GM21360 (cell line): Measurements from ENCODE around the gene P3H1.

Experiments
- ATAC-seq: cut with Tn5 transposase; IDR thresholded peaks from one replicate; pipeline ENCODE4 v1.9.1; 2021; ENCODE audit warnings: mild to moderate bottlenecking, moderate library complexity; ENCODE audit not compliant: unreplicated experiment

The P3H1 gene

DNA sequence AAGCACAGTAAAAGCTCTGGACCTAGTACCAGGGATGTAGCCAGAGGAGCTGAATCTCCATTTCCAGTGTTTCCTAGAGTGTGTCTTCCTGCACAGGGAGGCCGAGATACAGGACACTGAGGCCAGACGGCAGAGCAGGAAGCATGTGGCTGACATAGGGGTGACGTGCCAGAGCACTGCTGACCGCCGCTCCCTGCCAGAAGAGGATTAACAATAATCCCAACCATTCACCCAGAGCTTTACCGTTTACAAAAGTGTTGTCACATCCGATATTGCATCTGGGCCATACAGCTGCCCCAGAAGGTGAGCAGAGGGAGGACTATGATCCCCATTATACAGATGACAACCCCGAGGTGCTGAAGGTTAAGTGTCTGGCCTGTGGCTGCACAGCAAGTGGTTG lies 21.0 kb downstream of the P3H1 start:
- no peak for ATAC-seq

DNA sequence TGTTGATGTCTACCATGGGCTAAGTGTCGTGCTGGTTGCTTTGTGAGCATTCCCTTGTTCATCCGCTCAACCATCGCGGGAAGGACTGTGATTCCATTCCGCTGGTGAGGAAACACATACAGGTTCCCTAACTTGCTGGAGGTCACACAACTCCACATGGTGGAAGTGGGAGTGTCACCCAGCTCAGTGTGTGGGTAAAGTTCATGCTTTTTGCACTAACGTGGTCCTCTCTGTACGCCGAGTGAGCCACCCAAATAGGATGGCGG lies 22.7 kb downstream of the P3H1 start:
- no peak for ATAC-seq

DNA sequence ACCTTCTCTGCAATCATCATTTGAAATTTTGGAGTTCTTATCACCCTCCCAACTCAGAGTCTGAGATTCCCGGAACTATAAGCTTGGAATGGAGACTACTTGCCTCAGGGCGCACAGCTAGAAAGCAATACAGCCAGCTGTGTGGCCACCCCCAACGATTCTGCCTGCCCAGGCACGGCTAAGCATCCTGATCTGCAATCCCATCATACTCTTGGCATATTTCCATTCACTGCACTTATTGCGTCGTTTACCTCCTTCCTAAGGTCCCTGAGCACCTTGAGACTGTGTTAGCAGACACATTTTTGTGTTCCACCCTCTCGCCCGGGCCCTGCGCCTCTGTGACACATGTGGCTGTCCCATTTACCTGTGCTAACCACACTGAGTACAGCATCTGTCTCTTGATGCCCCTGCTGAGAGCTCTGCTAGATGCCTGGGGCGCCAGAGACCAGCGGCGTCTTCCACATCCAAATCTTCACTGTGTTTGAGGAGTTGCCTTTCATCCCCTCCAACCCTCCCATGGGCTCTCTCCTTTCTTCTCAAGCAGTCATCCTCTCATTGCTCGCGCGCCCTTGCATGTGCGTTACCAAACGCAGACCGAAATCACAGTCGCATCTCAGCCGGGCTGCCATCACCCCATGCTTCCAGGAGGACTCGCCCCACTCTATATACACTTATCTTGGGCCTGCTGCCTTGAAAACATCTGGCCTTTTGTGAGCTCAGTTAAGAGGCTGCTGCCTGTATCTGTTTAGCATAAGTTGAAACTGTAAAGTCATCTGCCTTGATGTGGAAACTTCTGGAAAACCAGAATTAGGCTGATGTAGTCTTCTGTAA lies 23.3 kb downstream of the P3H1 start:
- ATAC-seq = no peak

DNA sequence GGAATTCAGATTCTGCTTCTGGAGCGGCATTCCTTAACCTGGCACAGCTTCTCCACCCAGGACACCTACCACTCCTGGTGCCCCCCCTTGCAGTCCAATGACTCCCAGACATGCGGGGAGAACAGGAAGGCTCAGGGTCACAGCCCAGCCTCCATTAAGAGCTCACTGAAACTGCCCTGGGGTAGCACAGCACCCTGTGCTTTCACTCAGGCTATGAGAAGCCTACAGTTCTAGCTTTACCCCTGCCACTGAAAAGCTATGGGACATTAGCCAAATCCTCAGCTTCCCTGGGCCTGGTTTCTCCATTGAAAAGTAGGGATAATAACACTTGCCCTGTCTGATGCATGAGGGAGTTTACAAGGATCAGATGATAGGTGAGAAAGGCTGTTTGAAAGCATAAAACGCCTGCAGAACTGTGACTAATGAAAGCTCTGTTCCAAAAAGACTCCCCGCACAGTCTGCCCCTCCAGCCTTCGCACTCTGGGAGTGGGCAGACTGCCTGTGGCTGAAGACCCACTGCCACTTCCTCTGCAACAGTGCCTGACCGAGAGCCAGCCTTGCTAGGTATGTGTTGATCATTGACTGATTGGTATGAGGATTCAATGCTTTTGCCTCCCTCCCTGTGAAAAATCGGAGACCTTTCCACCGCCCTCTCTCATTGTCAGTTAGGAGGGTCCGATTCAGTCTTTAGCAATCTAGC lies 24.1 kb downstream of the P3H1 start:
- no peak for ATAC-seq

DNA sequence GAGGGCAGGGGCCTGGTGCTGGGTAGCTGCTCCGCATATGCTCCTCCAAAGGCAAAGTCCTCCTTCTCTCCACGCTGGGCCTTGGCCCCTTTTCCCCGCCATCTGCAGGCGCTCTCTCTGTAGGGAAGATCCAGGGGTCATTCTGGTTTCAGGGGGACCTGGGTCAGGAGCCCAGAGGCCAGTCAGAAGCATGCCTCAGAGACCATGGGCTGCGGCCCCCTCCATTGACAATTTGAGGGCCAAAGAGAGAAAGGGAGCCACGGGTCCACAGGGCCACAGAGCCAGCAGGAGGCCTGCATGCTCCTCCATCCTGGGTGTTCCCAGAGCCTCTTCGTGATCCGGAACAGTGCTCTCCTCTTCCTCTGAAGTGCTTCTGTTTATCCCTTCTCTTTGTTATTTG lies 24.7 kb downstream of the P3H1 start:
- ATAC-seq = no peak

DNA sequence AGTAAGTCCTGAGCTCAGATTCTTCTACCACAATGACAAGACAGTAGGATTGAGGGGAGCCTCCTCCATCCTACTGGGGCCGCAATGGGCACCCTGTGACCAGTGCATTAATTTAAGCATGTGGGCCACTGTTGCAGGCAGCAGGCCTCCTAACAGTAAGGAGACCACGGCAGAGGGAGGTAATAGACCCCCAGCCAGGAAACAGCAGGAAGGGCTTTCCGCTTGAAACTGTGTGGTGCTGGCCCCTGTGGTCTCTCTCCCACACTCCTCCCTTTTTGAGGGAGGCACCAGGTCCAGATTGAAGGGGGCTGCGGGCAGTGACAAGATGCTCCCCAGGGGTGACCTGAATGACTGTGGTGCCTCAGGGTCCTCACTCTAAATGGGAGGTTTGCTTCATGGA lies 25.1 kb downstream of the P3H1 start:
- ATAC-seq = no peak

DNA sequence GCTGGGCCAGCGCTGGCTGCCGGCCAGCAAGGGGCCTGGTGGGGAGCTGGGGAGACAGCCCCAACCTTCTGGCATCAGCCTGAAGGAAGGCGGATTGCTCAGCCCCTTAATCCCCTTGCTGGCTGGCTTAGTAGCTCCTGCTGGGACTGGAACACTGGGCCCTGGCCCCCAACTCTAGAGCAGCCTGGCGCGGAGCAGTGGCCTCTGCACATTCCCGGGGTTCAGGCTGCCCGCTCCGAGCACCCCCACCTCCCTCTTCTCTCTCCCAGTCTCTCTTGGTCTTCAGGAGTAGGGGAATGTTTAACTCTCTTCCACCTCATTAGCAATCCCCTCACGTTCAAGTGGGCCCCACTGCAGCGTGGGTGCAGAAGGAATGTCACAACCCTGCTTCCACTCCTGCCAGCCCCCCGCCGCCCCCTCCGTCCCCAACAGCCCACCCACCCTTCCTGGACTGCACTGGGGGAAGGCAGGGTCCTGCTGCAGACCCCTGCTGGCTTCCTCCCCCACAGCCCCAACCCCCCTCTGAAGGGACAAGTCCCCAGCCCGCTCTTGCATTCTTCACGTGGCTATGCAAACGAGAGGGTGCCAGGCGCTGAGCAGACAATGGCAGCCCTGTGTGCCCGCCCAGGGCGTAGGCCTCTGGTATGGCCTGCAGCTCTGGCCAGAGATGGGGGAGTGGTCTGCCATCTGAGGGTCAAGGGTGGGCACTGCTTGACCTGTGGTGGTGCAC lies 25.8 kb downstream of the P3H1 start:
- no peak for ATAC-seq

DNA sequence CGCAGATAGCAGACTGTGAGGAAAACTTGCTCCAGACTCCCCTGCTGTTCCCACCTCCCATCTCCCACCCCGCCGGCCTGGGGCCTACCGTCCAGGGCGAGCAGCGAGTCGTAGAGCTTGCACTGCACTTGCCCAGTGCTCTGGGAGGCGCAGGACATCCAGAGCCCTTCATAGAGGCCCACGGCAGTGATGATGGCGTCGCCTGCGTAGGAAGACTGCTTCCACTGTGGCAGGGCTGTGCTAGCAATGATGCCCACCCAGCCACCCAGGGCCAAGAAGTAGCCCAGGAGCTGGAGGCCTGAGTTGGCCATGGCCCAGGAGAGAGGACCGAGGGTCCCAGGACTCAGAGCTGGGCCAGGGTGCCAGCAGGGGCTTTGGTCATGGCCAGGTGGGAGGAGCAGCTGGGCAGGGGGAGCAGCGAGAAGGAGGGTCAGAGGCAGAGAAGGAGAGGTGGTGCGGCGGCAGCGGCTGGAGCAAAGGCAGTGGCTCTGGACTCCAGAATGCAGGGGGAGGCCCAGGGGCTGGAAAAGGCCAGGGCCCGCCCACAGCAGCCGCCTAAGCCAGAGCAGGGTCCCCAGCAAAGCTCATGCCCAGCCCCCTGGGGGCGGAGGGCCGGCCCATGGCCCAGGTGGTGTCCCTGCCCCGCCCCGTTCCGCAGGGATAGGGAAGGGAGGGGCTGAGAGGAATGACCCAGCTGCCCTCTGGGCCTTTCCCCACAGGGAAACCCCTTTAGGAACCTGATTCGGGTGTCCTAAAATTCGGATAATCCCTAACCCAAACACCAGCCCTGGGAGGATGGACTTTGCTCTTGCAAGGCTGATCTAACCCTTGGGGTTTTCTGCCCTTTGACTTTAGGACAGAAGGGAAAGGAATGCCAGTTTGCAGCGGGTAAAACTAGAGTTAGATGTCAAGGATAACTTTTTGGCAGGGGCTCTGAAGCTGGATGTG lies 26.8 kb downstream of the P3H1 start, which contains the start of gene CLDN19:
Gene CLDN19, minus strand, starts transcription at position 484 of the 948 bp plus-strand sequence. Its CDS starts 173 bp downstream, at position 311.
- ATAC-seq = no peak

DNA sequence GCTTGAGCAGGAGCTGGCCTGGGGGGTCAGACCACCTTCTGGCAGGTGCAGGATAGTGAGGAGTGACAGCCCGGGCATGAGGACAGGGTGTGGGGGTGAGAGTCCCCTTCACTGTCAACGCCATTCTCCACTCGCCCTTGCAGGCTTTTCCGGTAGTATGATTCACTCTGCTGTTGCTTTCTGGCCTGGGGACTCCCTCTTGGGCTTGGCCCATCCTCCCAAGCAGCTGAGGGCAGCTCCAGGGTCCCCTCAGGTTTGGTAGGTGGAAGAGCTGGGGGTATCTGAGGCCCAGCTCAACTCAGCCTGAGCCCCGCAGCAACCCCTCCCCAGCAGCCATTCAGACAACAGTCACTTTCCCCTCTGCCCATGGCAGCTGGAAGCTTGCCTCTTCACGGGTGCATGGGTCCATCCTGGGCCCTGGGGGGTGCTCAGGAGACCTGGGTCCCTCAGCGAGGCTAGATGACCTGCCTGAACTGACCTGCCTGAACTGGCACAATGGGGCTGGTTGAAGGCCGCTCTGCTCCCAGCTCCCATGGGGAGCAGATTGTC lies 28.1 kb downstream of the P3H1 start:
- no peak for ATAC-seq

DNA sequence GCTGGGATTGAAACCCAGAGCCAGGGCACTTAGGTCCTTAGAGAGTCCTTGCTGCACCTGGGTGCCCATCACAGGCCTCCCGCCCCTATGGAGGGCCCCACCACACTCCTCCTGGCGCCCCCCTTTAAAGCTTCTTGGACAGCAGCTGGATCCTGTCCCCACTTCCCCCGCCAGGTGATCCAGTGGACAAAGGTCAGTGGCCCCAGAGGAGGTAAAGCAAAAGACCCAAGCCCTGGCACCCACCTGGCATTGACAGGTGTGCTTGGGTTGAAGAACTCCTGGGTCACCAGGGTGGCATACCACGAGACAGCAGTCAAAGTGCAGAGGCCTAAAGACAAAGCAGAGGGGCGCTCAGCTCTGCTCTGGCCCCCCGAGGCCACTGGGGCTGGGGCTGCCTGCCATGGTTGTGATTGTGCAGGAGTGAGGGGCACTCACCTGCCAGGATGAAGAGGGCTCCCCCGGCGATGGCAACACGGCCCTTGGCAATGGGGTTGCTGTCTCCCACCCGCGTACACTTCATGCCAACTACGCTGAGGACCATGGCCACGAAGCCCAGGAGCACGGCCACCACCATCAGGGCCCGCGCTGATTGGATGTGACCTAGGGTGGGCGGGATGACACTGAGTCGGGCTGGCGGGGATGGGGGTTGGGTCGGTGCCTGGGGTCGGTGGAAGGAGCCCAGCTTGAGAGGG lies 28.7 kb downstream of the P3H1 start:
- no peak for ATAC-seq

DNA sequence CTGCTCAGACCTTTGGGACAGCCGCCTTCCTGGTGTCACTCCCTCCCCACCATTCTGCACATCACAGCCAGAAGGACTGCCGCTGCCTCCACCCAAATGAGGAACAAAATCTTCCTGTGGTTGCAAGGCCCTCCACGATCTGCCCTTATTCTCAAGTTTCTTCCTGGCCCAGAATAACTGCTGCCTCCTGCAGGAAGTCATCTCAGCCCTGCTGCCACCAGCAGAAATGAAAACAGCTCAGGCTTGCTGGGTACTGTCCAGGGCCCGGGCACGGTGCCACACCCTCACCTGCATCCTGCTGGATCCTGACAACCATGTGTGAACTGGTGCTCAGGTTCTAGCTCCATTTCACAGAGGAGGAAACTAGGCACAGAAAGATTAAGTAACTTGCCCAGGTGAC lies 29.6 kb downstream of the P3H1 start:
- ATAC-seq = no peak

DNA sequence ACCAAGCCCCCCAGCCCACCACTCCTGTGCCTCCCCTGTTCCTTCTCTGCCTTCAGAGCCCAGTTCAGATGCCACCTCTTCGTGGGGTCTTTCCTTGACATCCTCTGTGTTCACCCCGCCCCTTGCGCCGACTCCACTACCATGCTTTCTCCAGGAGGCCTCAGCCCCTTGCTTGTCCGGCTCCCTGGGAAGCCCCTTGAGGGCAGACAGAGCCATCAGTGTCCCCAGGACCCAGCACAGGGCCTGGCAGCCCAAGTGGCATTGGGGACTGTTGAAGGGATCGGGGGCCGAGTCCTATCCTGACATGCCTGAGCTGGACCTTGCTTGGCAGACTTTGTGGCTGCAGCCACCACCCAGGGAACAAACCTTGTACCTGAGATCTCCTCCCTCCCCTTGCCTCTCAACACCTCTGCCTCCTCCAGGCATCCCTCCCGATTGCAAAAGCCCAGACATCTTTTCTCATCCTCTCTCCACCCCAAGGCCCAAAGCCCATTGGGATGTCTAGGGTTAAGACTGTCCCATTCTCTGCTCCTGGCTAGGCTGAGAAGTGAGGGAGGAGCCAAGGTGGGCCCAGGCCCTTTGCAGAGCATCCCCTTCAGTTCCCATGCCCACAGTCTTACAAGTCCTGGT lies 30.1 kb downstream of the P3H1 start:
- no peak for ATAC-seq

DNA sequence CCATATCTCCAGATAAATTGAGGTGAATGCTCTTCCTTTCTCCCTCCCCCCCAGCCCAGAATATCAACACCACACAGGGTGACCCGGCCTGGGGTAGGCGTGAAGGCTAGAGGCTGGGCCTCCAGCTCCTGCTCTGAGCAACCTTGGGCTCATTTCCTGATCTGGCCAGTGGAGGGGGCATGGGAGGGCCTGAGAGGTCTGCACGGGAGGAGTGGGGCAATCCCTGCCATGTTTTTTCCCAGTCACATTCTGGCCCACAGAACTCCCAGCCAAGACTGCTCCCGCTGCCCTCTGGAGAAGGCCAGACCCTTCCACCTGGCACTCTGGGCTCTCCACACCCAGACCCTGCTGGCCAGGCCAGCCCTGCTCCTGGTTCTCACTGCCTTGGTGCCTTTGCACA lies 30.7 kb downstream of the P3H1 start:
- no peak for ATAC-seq

DNA sequence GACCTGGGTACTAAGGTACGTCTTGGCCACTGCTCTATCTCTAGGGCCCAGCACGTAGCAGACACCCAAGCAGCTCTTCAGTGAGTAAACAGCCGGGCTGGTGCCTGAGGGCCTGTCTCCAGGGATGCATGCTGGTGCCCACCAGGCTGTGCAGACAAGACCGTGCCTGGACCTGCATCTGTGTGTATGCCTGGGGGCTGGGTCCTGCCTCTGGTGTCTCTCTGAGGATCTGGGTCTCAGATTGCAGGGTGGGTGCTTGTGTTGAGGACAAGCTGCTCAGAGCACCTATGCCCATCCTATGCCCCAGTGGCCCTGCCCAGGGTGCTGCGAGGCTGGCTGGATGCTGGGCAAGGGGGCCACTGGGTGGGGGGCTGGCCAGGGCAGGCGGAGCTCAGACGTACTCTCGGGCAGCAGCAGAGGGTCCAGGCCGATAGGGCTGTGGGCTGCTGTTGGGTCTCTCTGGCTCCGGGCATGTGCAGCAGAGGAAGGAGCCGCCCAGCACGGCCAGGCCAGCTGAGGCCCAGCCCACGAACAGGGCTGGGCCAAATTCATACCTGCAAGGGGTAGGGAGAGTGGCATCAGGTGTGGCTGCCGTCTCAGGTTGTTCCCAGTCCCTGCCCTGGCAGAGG lies 31.2 kb downstream of the P3H1 start:
- ATAC-seq = no peak

DNA sequence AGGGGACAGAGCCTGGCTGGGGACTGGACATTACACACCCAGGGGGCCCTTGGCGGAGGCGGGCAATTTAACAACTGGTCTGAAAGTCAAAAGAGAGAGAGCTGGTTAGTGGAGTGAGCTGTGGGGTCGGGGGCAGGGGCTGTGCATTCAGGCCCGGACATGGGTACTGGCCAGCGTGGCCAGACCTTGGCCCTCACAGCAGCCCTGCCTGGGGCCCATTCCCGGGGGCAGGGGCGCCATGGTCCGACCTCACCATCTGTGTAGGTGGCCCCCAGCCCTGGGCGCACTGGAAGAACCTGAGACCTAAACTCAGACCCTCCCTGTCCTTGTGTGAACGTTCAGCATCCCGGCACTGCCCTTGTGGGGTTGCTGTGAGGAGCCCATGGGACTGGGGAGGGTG lies 31.8 kb downstream of the P3H1 start:
- ATAC-seq = no peak

DNA sequence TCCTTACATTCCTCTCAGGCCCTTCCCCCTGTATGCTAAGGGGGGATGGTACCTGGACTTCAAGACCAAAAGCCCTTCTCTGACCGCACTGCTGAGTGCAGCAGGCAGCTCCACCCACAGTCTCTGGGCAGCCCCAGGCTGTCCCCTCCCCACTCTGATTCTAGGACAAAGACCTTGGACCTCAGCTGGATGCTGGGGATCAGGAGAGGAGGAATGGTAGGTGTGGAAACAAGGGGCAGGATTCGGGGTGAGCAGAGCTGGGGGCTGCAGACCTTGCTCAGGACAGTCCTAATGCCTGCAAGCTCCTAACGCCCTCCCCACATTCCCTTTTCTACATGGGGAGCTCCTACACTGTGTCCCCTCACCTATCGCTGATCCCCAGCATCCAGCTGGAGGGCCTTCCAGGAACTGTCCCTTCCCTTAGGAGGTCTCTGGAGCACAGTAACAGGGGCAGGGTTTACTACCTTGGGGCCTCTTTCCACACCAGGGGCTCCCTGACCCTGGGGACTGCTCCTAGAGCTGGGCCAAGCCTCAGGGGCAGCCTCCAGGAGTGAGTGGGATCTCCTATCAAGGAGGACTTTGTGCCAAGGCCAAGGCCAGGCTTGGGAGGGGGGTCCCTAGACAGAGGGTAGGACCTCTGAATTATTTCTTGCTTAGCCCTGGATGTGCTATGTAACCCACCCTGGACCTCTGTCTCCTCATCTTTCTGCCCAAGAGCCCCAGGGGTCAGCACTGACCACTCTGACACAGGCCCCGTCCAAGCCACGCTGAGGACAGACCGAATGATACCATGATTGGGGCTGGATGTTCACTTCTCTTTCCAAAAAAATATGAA lies 32.4 kb downstream of the P3H1 start:
- no peak for ATAC-seq

DNA sequence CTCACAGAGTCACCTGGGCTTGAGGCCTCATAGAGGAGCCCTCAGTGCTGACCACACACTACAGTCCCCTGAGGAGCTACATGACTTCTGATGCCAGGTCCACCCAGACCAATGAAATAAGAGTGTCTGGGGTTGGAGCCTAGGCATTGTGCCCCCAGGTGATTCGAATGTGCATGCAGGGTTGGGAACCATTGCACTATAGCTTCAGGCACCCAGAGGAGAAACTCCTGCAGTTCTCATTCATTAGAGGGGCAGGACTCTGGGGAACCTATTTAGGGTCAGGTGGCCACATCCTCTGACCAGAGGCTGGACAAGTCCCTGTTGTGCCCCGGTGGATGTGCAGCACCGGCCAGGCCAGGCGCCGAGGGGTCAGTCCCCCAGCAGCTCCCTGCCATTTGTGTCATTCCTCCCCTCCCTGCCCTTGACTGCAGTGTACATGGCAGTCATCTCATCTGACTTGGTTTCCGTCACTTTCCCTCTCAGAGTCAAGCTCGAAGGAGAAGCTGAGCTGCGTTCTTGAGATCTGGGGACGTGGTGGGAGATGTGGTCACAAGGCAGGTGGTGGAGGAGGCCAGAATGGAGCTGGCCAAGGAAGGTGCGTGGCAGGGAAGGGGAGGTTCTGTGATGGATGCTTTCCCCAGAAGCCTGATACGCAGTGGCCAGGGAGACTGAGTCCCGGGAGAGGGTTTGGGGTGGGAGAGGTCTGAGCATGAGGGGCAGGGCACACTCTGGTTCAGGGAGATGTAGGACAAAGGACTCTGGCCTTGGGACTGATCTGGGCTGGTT lies 33.2 kb downstream of the P3H1 start:
- no peak for ATAC-seq
